Measurements from ENCODE around the gene ZNF292.
"Not testable (repeated sequence)": the region's sequence is repeated elsewhere in the genome, so short reads cannot be mapped to it uniquely, and the experiment has no call there.

ZNF292 gene

DNA sequence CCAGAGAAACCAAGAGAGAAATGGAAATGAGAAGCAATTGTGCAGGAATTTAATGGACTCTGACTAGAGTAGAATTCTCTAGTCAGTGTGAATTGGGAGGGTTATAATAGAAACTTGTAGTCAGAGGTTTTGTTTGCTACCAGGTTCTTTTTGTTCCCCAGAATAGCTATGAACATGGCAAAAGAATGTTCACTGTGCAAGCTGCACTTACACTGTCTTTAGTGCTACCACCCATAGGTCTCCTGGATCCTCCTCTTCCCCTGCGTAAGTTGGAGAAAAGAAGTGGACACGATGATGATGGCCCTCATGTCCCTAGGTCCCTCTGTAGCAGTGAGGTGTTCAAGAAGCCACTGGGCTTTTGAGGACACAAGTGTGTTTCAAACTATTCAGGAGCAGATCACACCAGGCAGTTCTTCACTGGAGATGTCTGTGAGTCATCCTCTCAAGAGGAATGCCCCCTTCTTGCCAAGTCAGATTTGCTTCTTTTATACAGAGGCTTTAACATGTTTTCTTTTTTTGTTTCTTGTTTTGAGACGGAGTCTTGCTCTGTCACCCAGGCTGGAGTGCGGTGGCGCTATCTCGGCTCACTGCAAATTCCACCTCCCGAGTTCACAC lies 119.4 kb downstream of the ZNF292 start:
- DNase-seq (ENCODE audit: low read depth in 4 of 4, low spot score in 1 of 4): no peak

DNA sequence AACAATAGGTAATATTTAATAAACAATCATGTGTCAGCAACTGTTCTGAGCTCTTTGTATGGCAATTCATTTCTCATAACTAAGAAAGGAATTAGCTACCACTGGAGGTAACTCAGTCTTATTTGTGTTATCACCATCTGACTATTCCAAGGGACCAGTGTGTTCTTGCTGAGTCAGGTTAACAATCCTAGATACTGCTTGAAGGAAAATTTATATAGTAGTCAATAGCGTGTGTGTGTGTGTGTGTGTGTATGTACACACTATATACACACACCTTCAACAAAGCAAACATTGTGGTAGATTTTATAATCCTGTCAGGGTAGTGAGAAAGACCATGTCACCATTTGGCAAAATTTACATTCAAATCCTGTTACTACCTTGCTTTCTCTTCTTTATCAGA lies 121.3 kb downstream of the ZNF292 start:
- no peak for DNase-seq (ENCODE audit: low read depth in 4 of 4, low spot score in 1 of 4)

DNA sequence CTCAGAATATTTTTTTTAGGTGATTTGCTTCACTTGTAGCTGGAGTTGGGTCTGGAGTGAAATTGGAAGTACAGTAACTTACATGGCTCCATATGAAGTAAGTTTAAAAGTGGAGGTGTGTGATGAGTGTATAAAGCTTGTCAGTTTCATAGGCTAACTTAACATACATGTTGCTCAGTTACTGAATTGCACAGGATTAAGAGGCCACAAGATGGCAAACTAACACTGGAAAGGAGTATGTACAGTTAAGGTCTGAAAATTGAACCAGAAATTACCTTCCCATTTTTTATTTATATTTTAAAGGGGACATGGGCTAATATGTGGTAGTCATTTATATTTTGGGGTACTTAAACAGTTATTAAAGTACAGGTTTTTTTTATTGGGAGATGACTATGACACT lies 121.8 kb downstream of the ZNF292 start:
- DNase-seq (ENCODE audit: low read depth in 4 of 4, low spot score in 1 of 4): no peak

DNA sequence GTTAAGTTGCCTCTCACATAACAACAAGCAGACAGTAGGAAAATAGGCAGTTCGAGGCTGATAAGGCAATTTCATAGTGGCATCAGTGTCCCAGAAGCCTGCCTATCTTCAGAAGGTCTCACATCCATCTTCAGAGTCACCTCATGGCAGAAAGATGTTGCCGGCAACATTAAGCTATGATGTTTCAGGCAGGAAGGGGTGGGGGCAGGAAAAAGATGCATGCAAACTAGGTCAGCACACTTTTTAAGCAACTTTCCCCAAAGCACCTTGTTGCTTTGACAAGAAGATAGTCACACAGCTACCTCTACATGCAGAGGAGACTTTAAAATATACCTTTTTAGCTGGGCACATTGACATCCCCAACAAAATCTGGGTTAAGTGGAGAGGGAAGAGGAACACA lies 123.8 kb downstream of the ZNF292 start:
- DNase-seq (ENCODE audit: low read depth in 4 of 4, low spot score in 1 of 4): no peak

DNA sequence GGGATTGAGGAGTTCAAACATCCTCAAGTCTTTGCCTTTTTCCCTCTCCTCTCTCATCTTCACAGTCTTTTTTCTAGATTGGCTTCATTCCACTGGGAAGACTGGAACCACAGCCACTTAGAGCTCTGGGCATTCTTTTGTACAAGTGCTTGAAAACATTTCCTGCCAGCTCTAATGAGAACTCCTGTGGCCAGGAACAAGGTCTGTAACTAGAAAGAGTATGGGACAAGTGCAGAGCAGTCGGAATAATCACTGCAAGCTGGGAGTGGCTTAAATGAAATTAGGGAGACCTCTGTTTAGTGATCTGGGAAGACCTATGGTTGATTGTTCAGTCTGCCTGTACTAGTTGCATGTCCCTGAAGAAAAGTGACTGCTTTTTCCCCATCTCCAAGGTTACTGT lies 126.1 kb downstream of the ZNF292 start:
- DNase-seq (ENCODE audit: low read depth in 4 of 4, low spot score in 1 of 4): no peak

DNA sequence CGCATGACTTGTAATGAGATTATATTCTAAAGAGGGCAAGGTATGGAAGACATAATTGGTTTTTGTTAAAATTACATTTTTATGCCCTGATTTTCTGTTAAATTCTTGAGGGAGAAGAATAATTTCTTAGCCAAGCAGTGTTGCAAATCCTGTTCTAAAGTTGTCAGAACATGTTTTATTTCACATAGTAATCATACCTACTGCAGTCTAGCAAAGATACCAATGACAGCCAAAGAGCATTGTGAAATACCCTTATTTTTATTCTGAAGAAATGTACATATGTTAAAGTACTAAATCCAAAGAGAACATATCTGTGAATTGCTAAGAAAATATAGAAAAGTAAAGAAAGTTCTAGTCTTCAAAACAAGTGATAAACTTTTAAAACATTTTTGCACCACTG lies 127.4 kb downstream of the ZNF292 start:
- no peak for DNase-seq (ENCODE audit: low read depth in 4 of 4, low spot score in 1 of 4)

DNA sequence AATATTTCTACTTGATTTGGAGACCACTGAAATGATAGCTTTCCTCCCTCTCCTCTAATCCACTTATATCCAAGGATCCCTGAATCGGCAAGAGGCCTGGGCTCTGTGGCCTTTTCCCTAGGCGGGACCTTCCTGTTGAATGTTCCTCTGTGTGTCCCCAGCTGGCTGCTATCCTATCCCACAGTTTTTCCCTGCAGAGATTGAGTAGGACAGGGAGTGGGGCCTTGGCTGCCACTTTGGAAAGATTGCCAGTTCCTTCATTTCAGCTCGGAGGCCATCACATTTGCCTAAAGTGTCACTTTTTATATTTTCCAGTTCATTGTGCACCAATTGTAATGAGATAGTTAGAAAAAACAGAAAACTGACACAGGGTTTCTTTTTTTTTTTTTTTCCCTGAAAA lies 128.1 kb downstream of the ZNF292 start:
- no peak for DNase-seq (ENCODE audit: low read depth in 4 of 4, low spot score in 1 of 4)

DNA sequence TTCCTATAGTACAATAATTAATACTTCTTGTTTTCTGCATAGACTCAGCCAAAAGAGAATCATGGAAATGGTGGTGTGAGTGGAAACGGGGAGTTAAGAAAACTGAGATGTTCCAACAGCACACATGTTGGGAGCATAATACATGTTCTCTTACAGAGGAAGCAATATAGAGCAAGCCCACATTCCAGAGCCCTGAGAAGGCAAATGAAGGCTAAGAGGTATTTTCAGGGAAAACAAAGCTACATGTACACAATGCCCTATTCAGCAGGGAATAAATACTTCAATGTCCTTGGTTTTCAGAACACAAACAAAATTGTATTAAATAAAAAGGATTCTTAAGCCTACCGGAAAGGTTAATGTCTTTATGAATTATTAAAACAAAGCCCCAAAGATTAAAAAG lies 131.9 kb downstream of the ZNF292 start:
- no peak for DNase-seq (ENCODE audit: low read depth in 4 of 4, low spot score in 1 of 4)

DNA sequence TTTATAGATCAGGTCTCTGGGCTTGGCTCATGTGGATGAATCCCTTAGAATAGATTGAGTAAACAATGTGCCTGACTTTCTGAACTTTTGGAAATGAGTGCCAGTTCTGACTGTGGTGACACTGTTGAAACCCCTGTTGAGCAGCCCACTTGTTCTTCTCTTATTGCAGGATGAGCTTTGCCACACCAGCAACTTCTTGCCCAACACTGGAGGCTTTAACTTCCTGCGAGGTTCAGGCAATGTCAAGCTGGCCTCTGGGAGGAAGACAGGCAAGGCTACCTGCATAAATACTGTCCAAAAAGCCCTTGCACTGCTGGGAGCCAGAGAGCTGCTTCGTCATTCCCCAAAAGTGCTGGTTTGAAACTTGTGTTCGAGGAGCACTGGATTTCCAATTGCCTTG lies 134.2 kb downstream of the ZNF292 start:
- no peak for DNase-seq (ENCODE audit: low read depth in 4 of 4, low spot score in 1 of 4)

DNA sequence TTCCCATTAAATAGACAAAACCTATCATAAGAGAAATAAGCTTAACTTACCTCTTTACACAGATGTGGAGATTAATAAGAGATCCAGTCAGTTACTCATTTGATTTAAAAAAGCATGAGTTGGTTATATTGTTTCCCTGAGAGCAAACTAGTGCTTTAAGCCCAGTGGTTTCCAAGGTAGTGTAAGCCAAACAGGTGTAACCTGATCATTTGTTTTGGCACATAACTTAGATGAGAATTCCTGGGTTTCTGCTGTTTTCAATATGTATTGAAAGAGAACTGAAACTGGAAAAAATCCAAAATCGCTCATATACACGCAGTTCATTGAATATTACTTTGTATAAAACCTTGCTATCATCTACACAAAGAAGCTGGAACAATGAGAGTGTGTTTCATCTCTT lies 136.5 kb downstream of the ZNF292 start:
- DNase-seq (ENCODE audit: low read depth in 4 of 4, low spot score in 1 of 4): no peak

DNA sequence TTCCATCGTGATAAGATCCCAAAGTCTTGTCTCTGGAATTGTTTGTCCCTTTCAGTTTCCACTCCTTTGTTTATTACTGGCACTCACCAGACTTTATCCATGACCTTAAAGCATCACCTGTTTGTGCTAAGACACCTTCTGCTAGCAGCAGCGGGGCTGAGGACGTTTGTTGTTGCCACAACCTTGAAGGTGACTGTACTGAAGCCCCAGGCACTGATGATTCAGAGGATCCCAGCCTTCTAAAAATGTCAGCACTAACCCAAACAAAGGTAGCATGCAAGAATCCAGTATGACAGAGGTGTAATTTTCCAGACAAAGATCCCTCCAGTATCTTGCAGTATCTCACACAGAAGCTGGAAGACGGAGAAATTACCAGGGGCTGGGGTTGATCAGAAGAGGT lies 138.2 kb downstream of the ZNF292 start:
- no peak for DNase-seq (ENCODE audit: low read depth in 4 of 4, low spot score in 1 of 4)

DNA sequence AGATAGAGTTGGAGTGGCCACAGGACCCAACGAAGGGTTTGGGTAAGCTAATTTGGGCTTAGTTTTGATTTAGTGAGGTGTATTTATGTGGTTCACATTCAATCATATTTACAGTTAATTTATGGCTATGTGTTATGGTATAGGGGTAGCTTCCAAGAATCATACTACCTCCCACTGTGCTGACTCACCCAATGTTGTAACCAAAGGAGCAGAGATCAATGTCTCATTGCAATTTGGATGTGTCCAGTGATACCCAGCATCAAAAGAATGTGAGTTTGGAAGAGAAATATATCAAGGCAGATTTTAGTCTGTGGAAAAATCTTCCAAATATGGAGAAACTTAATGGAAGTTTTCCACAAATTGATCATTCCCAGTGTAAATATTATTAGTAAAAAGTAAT lies 141.8 kb downstream of the ZNF292 start:
- DNase-seq (ENCODE audit: low read depth in 4 of 4, low spot score in 1 of 4): no peak

DNA sequence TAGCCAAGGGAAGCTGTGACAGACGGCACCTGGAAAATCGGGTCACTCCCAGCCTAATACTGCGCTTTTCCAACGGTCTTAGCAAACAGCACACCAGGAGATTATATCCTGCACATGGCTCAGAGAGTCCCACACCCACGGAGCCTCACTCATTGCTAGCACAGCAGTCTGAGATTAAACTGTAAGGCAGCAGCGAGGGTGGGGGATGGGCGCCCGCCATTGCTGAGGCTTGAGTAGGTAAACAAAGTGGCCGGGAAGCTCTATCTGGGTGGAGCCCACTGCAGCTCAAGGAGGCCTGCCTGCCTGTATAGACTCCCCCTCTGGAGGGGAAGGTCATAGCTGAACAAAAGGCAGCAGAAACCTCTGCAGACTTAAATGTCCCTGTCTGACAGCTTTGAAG lies 145.9 kb downstream of the ZNF292 start:
- DNase-seq (ENCODE audit: low read depth in 4 of 4, low spot score in 1 of 4): not testable (repeated sequence)

DNA sequence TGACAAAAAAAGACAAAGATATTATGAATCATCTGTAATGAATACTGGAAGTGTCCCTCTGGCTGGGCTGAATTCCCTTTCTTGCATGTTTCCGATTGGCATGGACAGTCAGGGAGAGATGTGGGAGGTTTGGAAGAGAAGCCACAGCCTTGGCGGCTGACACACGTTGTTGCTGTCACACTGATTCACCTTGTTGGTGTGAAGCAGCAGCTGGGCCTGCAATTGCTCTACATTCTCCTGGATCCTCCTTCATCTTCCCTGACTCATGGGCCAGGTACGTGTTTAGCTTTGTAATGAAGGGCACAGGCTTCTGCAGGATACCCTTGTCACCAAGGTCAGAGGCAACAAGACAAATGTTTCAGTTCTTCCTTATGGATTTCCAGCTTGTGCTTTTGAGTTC lies 153.6 kb downstream of the ZNF292 start:
- no peak for DNase-seq (ENCODE audit: low read depth in 4 of 4, low spot score in 1 of 4)

DNA sequence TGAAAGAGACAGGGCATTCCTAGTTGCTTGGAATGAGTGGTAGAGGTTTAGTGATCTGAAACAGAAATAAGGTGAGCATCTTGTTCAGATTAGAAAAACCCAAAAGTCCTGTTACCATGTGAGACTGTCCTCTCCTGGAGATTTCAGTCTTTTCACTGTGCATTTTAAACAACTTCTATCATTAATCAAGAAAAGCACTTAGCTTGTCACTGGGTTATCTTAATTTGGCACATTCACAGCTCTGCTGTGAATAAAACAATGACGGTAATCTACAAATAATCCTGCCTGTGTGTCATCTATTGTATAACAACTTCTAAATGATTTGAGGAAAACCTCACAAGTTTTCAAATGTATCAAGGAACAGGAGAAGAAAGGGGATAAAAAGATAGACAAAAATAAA lies 157.5 kb downstream of the ZNF292 start:
- DNase-seq (ENCODE audit: low read depth in 4 of 4, low spot score in 1 of 4): no peak
